Activated T-cell treated with anti-CD3 and anti-CD28 coated beads, Interleukin-2, amount 50 U/mL, for 24 hours (primary cell): Measurements from ENCODE around the gene FBXO3.

ENCODE experiments used
- DNase-seq: peaks from one replicate; pipeline ENCODE4 v3.0.0-alpha.2; 2020
- H3K27ac Mint-ChIP-seq: 2 replicates; pipeline ENCODE4 v1.8.0; 2020; ENCODE audit warnings: mild to moderate bottlenecking, mixed read lengths
- H3K27me3 Mint-ChIP-seq: 2 replicates; pipeline ENCODE4 v1.8.0; 2020; ENCODE audit warnings: mixed read lengths
- H3K36me3 Mint-ChIP-seq: 2 replicates; pipeline ENCODE4 v1.8.0; 2020; ENCODE audit warnings: low read depth, mixed read lengths
- H3K4me1 Mint-ChIP-seq: 2 replicates; pipeline ENCODE4 v1.8.0; 2020; ENCODE audit warnings: low read depth, mixed read lengths
- H3K4me3 Mint-ChIP-seq: 2 replicates; pipeline ENCODE4 v1.8.0; 2020; ENCODE audit warnings: mild to moderate bottlenecking, moderate library complexity, mixed read lengths
- H3K9me3 Mint-ChIP-seq: 2 replicates; pipeline ENCODE4 v1.8.0; 2020; ENCODE audit warnings: mixed read lengths

FBXO3 gene

DNA sequence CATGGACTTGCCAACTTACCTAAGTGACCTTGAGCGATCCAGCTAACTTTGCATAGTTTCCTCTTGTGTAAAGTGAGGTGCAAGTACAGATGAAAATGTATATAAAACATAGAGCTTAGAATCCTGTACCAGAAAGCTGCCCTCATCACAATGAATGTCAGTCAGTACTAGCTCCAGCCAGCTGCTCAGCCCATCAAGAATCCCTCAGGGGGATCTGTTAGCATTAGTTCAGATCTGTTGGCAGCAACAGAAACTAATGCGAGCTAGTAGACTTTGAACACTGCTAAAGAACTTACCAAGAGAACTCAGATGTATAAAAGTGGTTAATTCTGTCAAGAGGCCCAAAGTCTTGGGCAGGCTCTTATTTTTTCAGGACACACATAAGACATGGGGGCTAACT lies 67.4 kb downstream of the FBXO3 start:
- Mint-ChIP-seq H3K4me1 (peaks cover 5% of the 10 kb centered on the region), H3K27ac (no peak overlapping the region), H3K4me3 (no peak overlapping the region), H3K36me3 (peaks cover 24% of the 10 kb centered on the region), H3K9me3 (no peaks in the 10 kb centered on the region), H3K27me3 (no peaks in the 10 kb centered on the region)
- no peak for DNase-seq

GRCh38 chr11:33706546-33706945 lies 67.8 kb downstream of the FBXO3 start:
- Mint-ChIP-seq H3K9me3 (no peaks in the 10 kb centered on the region), H3K27me3 (no peaks in the 10 kb centered on the region), H3K4me3 (no peak overlapping the region), H3K4me1 (peaks cover 6% of the 10 kb centered on the region), H3K27ac (no peak overlapping the region), H3K36me3 (peaks cover 24% of the 10 kb centered on the region)
- DNase-seq: no peak

DNA sequence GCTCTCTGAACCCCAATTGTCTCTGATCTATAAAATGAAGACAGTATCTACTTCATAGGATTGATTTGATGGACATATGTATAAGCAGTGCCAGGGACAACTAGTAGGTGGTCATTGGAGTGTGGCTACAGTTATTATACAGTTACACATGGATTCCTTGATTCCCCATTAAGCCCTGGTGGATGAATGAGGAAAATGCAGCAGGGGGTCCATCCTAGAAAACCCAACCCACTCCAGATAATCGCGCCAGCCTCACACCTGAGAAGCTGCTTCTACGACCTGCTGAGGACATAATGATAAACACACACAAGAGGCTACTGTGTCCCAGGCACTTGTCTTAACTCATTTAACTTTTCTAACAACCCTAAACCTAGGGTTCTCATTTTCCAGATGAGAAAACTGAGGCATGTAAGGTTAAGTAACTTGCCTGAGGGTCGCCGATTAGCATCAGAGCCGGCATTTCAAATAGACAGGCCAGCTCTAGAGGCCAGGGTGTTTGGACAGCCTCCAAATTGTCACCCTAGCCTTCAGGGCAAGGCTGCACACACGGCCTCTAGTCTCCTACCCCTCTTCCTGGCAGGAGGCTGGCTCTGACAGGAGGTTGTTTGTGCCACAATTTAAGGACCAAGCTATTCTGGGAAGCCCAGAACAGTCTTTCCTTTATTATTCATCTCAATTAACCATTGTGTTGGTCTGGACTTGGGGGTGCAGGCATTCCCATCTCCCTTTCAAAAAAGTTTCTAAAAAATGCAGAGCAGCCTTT lies 69.9 kb downstream of the FBXO3 start:
- DNase-seq: no peak
- Mint-ChIP-seq H3K27me3 (peaks cover 4% of the 10 kb centered on the region), H3K36me3 (peaks cover 11% of the 10 kb centered on the region), H3K4me3 (no peak overlapping the region), H3K4me1 (peaks cover 18% of the 10 kb centered on the region), H3K9me3 (no peaks in the 10 kb centered on the region), H3K27ac (no peak overlapping the region)

- H3K36me3 Mint-ChIP-seq: peaks cover 4% of the 10 kb centered on the region
- H3K4me3 Mint-ChIP-seq: no peak overlapping the region
- DNase-seq: no peak
Observed at GRCh38 chr11:33703788-33704187, 70.5 kb downstream of the FBXO3 start.

GRCh38 chr11:33703234-33703633 lies 71.1 kb downstream of the FBXO3 start:
- DNase-seq: no peak

More at GRCh38 chr11:33703788-33704187, 70.5 kb downstream of the FBXO3 start:
- no peak overlapping the region for H3K27ac Mint-ChIP-seq
- peaks cover 7% of the 10 kb centered on the region for H3K27me3 Mint-ChIP-seq
- H3K4me1 Mint-ChIP-seq: peaks cover 18% of the 10 kb centered on the region
- H3K9me3 Mint-ChIP-seq: no peaks in the 10 kb centered on the region

GRCh38 chr11:33701302-33702230 lies 72.8 kb downstream of the FBXO3 start:
- H3K4me1 Mint-ChIP-seq: peaks cover 17% of the 10 kb centered on the region
- DNase-seq: no peak
- H3K27me3 Mint-ChIP-seq: peaks cover 18% of the 10 kb centered on the region
- H3K4me3 Mint-ChIP-seq: peak overlapping the region; percentile 82
- H3K9me3 Mint-ChIP-seq: no peaks in the 10 kb centered on the region
- no peaks in the 10 kb centered on the region for H3K36me3 Mint-ChIP-seq
- peak overlapping the region; percentile 73 for H3K27ac Mint-ChIP-seq

More at GRCh38 chr11:33703234-33703633, 71.1 kb downstream of the FBXO3 start:
- peaks cover 7% of the 10 kb centered on the region for H3K27me3 Mint-ChIP-seq
- H3K4me3 Mint-ChIP-seq: no peak overlapping the region
- H3K27ac Mint-ChIP-seq: no peak overlapping the region
- no peaks in the 10 kb centered on the region for H3K36me3 Mint-ChIP-seq
- H3K4me1 Mint-ChIP-seq: peaks cover 18% of the 10 kb centered on the region
- no peaks in the 10 kb centered on the region for H3K9me3 Mint-ChIP-seq

GRCh38 chr11:33700502-33701271 lies 73.6 kb downstream of the FBXO3 start, which contains the start of gene C11orf91:
Gene C11orf91, minus strand, starts transcription at chr11:33700826. Its CDS starts 86 bp downstream, at chr11:33700740.
- Mint-ChIP-seq H3K9me3 (no peaks in the 10 kb centered on the region), H3K4me1 (peaks cover 17% of the 10 kb centered on the region), H3K4me3 (peak within 1 kb of the TSS; percentile 82), H3K27me3 (peaks cover 20% of the 10 kb centered on the region), H3K36me3 (no peaks in the 10 kb centered on the region), H3K27ac (peak within 1 kb of the TSS; percentile 73)
- DNase-seq: peak; percentile 94

- Mint-ChIP-seq H3K36me3 (no peaks in the 10 kb centered on the region), H3K27ac (no peak overlapping the region), H3K9me3 (no peaks in the 10 kb centered on the region), H3K4me3 (peak overlapping the region; percentile 57), H3K4me1 (peaks cover 17% of the 10 kb centered on the region), H3K27me3 (peaks cover 20% of the 10 kb centered on the region)
- no peak for DNase-seq
Observed at GRCh38 chr11:33700063-33700501, 74.2 kb downstream of the FBXO3 start.

DNA sequence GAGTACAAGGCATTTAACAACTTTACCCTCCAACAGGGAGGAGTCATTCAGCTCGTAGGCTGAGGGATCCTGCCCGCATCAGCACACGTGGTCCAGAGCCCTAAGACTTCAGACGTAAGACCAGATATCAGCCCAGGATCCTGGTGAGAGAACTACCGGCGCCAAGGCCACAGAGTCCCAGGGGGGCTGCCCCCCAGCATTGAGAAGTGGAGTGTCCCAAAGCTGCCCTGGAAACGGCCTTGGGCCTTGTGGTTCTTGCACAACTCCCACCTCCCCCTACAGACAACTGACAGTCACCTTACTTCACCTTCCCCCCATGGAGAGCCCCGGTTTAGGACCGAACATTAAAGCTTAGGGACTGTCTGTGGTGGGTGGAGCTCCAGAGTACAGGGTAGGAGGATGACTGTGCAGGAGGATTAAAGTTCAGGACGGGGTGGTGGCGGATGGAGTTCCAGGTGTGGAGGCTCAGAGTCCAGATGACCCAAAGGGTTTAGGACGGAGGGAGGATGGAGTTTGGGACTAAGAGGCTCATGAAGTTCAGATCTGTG lies 74.7 kb downstream of the FBXO3 start:
- Mint-ChIP-seq H3K4me1 (peaks cover 17% of the 10 kb centered on the region), H3K4me3 (peak overlapping the region; percentile 57), H3K9me3 (no peaks in the 10 kb centered on the region), H3K36me3 (no peaks in the 10 kb centered on the region), H3K27me3 (peaks cover 20% of the 10 kb centered on the region), H3K27ac (no peak overlapping the region)
- DNase-seq: no peak

DNA sequence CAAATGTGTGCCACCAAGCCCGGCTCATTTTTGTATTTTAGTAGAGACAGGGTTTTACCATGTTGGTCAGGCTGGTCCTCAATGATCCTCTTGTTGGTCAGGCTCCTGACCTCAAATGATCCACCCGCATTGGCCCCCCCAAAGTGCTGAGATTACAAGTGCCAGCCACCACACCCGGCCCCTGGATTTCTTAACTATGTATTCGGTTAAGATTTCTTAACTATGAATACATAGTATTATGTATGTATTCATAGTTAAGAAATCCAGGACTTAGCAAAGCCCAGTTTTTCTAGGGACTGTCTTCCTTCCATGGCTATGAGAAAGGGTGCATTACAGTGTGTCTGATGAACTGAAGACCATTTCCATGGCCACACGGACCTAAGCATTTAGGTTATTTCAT lies 75.4 kb downstream of the FBXO3 start:
- no peak for DNase-seq
- no peaks in the 10 kb centered on the region for H3K36me3 Mint-ChIP-seq
- peaks cover 20% of the 10 kb centered on the region for H3K27me3 Mint-ChIP-seq
- H3K27ac Mint-ChIP-seq: no peak overlapping the region
- peaks cover 17% of the 10 kb centered on the region for H3K4me1 Mint-ChIP-seq
- H3K9me3 Mint-ChIP-seq: no peaks in the 10 kb centered on the region
- H3K4me3 Mint-ChIP-seq: no peak overlapping the region

- no peaks in the 10 kb centered on the region for H3K9me3 Mint-ChIP-seq
- peaks cover 17% of the 10 kb centered on the region for H3K4me1 Mint-ChIP-seq
- DNase-seq: no peak
- peaks cover 20% of the 10 kb centered on the region for H3K27me3 Mint-ChIP-seq
- H3K27ac Mint-ChIP-seq: no peak overlapping the region
- no peak overlapping the region for H3K4me3 Mint-ChIP-seq
- H3K36me3 Mint-ChIP-seq: no peaks in the 10 kb centered on the region
Observed at GRCh38 chr11:33697997-33698396, 76.3 kb downstream of the FBXO3 start.

DNA sequence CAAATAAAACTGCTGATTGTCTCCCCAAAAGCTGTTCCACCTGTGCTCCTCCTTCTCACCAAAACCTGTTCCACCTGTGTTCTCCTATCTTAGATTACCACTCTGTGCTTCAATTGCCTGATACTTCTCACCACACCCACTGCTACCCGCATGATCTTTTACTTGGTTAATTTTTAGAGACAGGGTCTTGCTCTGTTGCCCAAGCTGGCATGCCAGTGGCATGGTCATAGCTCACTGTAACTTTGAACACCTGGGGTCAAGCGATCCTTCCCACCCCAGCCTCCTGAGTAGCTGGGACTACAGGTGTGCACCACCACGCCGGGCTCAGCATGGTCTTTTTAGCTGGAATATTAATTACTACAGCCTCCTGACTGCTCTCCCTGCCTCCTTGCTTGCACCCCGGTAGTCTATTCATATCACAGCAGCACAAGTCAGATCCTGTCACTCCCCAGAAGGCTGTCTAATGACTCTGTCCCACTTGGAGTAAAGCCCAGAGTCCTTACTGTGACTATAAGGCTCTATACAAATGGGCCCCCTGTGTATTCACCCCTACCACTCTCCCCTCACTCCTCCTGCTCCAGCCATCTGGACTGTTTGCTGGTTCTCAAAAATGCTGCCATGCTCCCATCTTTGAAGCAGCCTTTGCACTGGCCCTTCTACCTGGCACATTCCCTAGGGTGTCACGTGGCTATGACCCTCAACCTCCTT lies 77.2 kb downstream of the FBXO3 start:
- Mint-ChIP-seq H3K4me3 (no peak overlapping the region), H3K36me3 (no peaks in the 10 kb centered on the region), H3K9me3 (no peaks in the 10 kb centered on the region), H3K27me3 (peaks cover 20% of the 10 kb centered on the region), H3K4me1 (peaks cover 17% of the 10 kb centered on the region), H3K27ac (no peak overlapping the region)
- no peak for DNase-seq

GRCh38 chr11:33696411-33696810 lies 77.9 kb downstream of the FBXO3 start:
- peaks cover 14% of the 10 kb centered on the region for H3K4me1 Mint-ChIP-seq
- H3K9me3 Mint-ChIP-seq: no peaks in the 10 kb centered on the region
- no peak for DNase-seq
- no peak overlapping the region for H3K4me3 Mint-ChIP-seq
- no peaks in the 10 kb centered on the region for H3K36me3 Mint-ChIP-seq
- no peak overlapping the region for H3K27ac Mint-ChIP-seq
- peaks cover 20% of the 10 kb centered on the region for H3K27me3 Mint-ChIP-seq
